Neuron (in vitro differentiated cells): Measurements from ENCODE around the gene DTNA.
"Not testable (repeated sequence)": the region's sequence is repeated elsewhere in the genome, so short reads cannot be mapped to it uniquely, and the experiment has no call there.

Source experiments
- H2AFZ ChIP-seq: one replicate; pipeline ENCODE4 v1.6.1; 2013; ENCODE audit warnings: low read depth, mild to moderate bottlenecking, inconsistent platforms, low read length, moderate library complexity
- H3K27me3 ChIP-seq: one replicate; pipeline ENCODE4 v1.6.1; 2013; ENCODE audit warnings: low read length; ENCODE audit not compliant: insufficient read depth
- H3K36me3 ChIP-seq: one replicate; pipeline ENCODE4 v1.6.1; 2013; ENCODE audit warnings: low read length; ENCODE audit not compliant: insufficient read depth
- H3K4me1 ChIP-seq: one replicate; pipeline ENCODE4 v1.6.1; 2013; ENCODE audit warnings: low read length; ENCODE audit not compliant: insufficient read depth
- H3K4me3 ChIP-seq: 2 replicates; pipeline ENCODE4 v1.5.1; 2013; ENCODE audit warnings: mild to moderate bottlenecking, low read length, moderate library complexity
- H3K9me3 ChIP-seq: one replicate; pipeline ENCODE4 v1.6.1; 2013; ENCODE audit warnings: low read length

DTNA gene

GRCh38 chr18:34730774-34731173 is 20.7 kb downstream of the DTNA start:
- no peaks in the 10 kb centered on the region for H3K4me1 ChIP-seq
- H3K36me3 ChIP-seq, result no peaks in the 10 kb centered on the region
- H2AFZ ChIP-seq, result no peak overlapping the region
- peaks cover 3% of the 10 kb centered on the region for H3K27me3 ChIP-seq
- no peak overlapping the region for H3K4me3 ChIP-seq
- H3K9me3 ChIP-seq, result no peaks in the 10 kb centered on the region

- Histone ChIP-seq H3K9me3 (no peaks in the 10 kb centered on the region), H2AFZ (no peak overlapping the region), H3K4me3 (no peak overlapping the region), H3K27me3 (peaks cover 3% of the 10 kb centered on the region), H3K4me1 (no peaks in the 10 kb centered on the region), H3K36me3 (no peaks in the 10 kb centered on the region)
Measured at GRCh38 chr18:34734056-34734455, 24.0 kb downstream of the DTNA start.

- H3K4me3 ChIP-seq, H3K4me1 ChIP-seq: not testable (repeated sequence)
Measured at GRCh38 chr18:34734526-34734925, 24.4 kb downstream of the DTNA start.

GRCh38 chr18:34738175-34738894 is 28.2 kb downstream of the DTNA start:
- H2AFZ ChIP-seq, result no peak overlapping the region
- H3K36me3 ChIP-seq, result no peaks in the 10 kb centered on the region
- H3K4me3 ChIP-seq, result no peak overlapping the region
- H3K4me1 ChIP-seq, result no peaks in the 10 kb centered on the region
- H3K27me3 ChIP-seq, result no peaks in the 10 kb centered on the region
- no peaks in the 10 kb centered on the region for H3K9me3 ChIP-seq

More at GRCh38 chr18:34734526-34734925, 24.4 kb downstream of the DTNA start:
- H3K27me3 ChIP-seq, H2AFZ ChIP-seq, H3K36me3 ChIP-seq, H3K9me3 ChIP-seq: not testable (repeated sequence)

GRCh38 chr18:34740101-34740500 is 30.0 kb downstream of the DTNA start:
- H2AFZ ChIP-seq, result no peak overlapping the region
- H3K4me3 ChIP-seq, result no peak overlapping the region
- H3K4me1 ChIP-seq, result no peaks in the 10 kb centered on the region
- no peaks in the 10 kb centered on the region for H3K27me3 ChIP-seq
- H3K9me3 ChIP-seq, result no peaks in the 10 kb centered on the region
- H3K36me3 ChIP-seq, result no peaks in the 10 kb centered on the region

- Histone ChIP-seq H3K36me3 (no peaks in the 10 kb centered on the region), H2AFZ (no peak overlapping the region), H3K4me1 (no peaks in the 10 kb centered on the region), H3K27me3 (no peaks in the 10 kb centered on the region), H3K9me3 (no peaks in the 10 kb centered on the region), H3K4me3 (no peak overlapping the region)
Measured at GRCh38 chr18:34740724-34741123, 30.6 kb downstream of the DTNA start.

GRCh38 chr18:34741401-34741800 is 31.3 kb downstream of the DTNA start:
- Histone ChIP-seq H3K4me1 (no peaks in the 10 kb centered on the region), H3K27me3 (no peaks in the 10 kb centered on the region), H3K4me3 (no peak overlapping the region), H3K9me3 (no peaks in the 10 kb centered on the region), H3K36me3 (no peaks in the 10 kb centered on the region), H2AFZ (no peak overlapping the region)

GRCh38 chr18:34742891-34743341 is 32.8 kb downstream of the DTNA start:
- H3K27me3 ChIP-seq, result no peaks in the 10 kb centered on the region
- no peak overlapping the region for H3K4me3 ChIP-seq
- H3K9me3 ChIP-seq, result no peaks in the 10 kb centered on the region
- no peaks in the 10 kb centered on the region for H3K4me1 ChIP-seq
- no peak overlapping the region for H2AFZ ChIP-seq
- no peaks in the 10 kb centered on the region for H3K36me3 ChIP-seq

- no peak overlapping the region for H3K4me3 ChIP-seq
- no peaks in the 10 kb centered on the region for H3K36me3 ChIP-seq
- H2AFZ ChIP-seq, result no peak overlapping the region
- no peaks in the 10 kb centered on the region for H3K4me1 ChIP-seq
- no peaks in the 10 kb centered on the region for H3K9me3 ChIP-seq
- H3K27me3 ChIP-seq, result no peaks in the 10 kb centered on the region
Measured at GRCh38 chr18:34744569-34744968, 34.5 kb downstream of the DTNA start.

- no peak overlapping the region for H3K4me3 ChIP-seq
- H3K9me3 ChIP-seq, result no peaks in the 10 kb centered on the region
- H2AFZ ChIP-seq, result no peak overlapping the region
- H3K36me3 ChIP-seq, result no peaks in the 10 kb centered on the region
- H3K27me3 ChIP-seq, result no peaks in the 10 kb centered on the region
- H3K4me1 ChIP-seq, result no peaks in the 10 kb centered on the region
Measured at GRCh38 chr18:34746614-34747013, 36.5 kb downstream of the DTNA start.

- no peaks in the 10 kb centered on the region for H3K36me3 ChIP-seq
- H3K27me3 ChIP-seq, result no peaks in the 10 kb centered on the region
- H3K4me3 ChIP-seq, result no peak overlapping the region
- no peaks in the 10 kb centered on the region for H3K4me1 ChIP-seq
- no peak overlapping the region for H2AFZ ChIP-seq
- H3K9me3 ChIP-seq, result no peaks in the 10 kb centered on the region
Measured at GRCh38 chr18:34749721-34750120, 39.6 kb downstream of the DTNA start.

GRCh38 chr18:34752056-34752455 is 42.0 kb downstream of the DTNA start:
- no peak overlapping the region for H3K4me3 ChIP-seq
- no peak overlapping the region for H2AFZ ChIP-seq
- H3K9me3 ChIP-seq, result no peaks in the 10 kb centered on the region

GRCh38 chr18:34754300-34754699 is 44.2 kb downstream of the DTNA start:
- Histone ChIP-seq H3K36me3 (no peaks in the 10 kb centered on the region), H2AFZ (no peak overlapping the region), H3K4me3 (no peak overlapping the region), H3K9me3 (no peaks in the 10 kb centered on the region), H3K27me3 (no peaks in the 10 kb centered on the region), H3K4me1 (no peaks in the 10 kb centered on the region)

More at GRCh38 chr18:34752056-34752455, 42.0 kb downstream of the DTNA start:
- Histone ChIP-seq H3K4me1 (no peaks in the 10 kb centered on the region), H3K36me3 (no peaks in the 10 kb centered on the region), H3K27me3 (no peaks in the 10 kb centered on the region)

GRCh38 chr18:34757666-34758065 is 47.6 kb downstream of the DTNA start:
- H3K4me1 ChIP-seq, result no peaks in the 10 kb centered on the region
- H3K4me3 ChIP-seq, result no peak overlapping the region
- no peaks in the 10 kb centered on the region for H3K36me3 ChIP-seq
- H3K9me3 ChIP-seq, result no peaks in the 10 kb centered on the region
- no peak overlapping the region for H2AFZ ChIP-seq
- no peaks in the 10 kb centered on the region for H3K27me3 ChIP-seq
